Measurements from ENCODE around the gene NSUN5.

DNA sequence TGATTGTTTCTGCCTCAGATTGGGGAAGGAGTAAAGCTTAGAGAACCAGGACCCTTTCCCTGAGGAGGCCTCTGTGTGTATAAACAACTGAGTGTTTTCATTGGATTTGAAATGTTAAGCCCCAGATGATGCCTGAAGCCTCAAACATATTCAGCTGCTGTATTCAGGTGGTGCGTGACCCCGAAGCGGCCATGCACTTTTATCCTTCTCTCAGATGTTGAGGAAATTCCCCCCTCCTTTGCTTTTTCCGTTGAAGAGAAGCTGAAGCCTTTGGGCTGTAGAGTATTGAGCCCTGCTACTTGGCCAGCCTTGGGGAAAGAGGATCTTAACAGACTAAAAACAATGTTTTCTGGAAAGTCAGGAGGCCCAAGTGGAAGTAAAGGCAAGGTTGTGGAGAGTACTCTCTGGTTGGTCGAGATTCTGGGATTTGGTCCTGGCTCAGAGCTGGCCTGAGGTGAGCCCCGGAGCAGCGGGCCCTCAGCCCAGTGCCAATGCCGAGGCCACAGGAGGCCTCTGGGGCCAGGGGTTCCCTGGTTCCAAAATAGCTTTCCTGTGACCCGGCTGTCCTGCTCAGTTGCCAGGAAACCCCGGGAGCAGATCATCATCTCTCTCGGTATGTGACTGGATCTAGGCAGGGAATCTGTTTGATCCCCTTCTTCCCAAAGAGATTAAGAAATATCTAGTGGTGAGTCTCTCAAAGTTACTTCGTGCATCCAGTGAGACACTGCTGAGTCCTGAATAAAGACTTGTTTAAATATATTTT is 41.9 kb upstream of the NSUN5 start:
- TF ChIP-seq GATA2 (IDR thresholded peaks at IDR 0.05; ENCODE audit: low read depth, low read length) (no peak), GATA3 (IDR thresholded peaks at IDR 0.05; ENCODE audit: low read depth, low read length) (no peak)
